Measurements from ENCODE around the gene LRP1-AS. TPM values are rescaled to one million over a fixed set of nuclear protein-coding genes. Genes with fewer than 3 reads are reported as not detected.

The LRP1-AS gene
- total RNA-seq, 1 experiment from 2014 or later = not detected

- no peaks in the 10 kb centered on the region for H3K9me3 ChIP-seq (ENCODE audit: control insufficient read depth in 1 of 2, insufficient read depth in 1 of 2, low read depth in 1 of 2, low read length in 2 of 2)
- ChIA-PET CTCF (no interaction called here), POLR2A (no interaction called here), RAD21 (ENCODE audit: low non-redundant PET in 1 of 2, low total read pairs in 2 of 2, uncharacterized antibody in 2 of 2, unreplicated experiment in 2 of 2) (no interaction called here)
- no peaks in the 10 kb centered on the region for H3K36me3 ChIP-seq (ENCODE audit: control insufficient read depth in 1 of 2, insufficient read depth in 2 of 2, low read length in 2 of 2)
- no peak overlapping the region; the same call in 1 of the 2 replicates for H3K4me2 ChIP-seq (ENCODE audit: low read length)
- no peak overlapping the region for H2AFZ ChIP-seq (ENCODE audit: low read depth, low read length, poor library complexity, severe bottlenecking)
- no TSS peak for BruUV-seq (replicated peaks)
- H4K20me1 ChIP-seq (ENCODE audit: insufficient read depth) = no peaks in the 10 kb centered on the region
- TF ChIP-seq ZBTB33 (IDR thresholded peaks at IDR 0.05; ENCODE audit: extremely low read depth, insufficient replicate concordance, low read length) (no peak), CTCF (IDR thresholded peaks at IDR 0.05 in 2 of 3, conservative IDR thresholded peaks at IDR 0.05 in 1 of 3; ENCODE audit: borderline replicate concordance in 1 of 3, insufficient read depth in 1 of 3, low read depth in 2 of 3, low read length in 2 of 3) (no peak), POLR2AphosphoS5 (IDR thresholded peaks at IDR 0.05; ENCODE audit: low read depth, low read length) (no peak), CBX3 (IDR thresholded peaks at IDR 0.05; ENCODE audit: low read depth) (no peak), EZH2phosphoT487 (IDR thresholded peaks at IDR 0.05; ENCODE audit: borderline replicate concordance) (no peak), CEBPB (IDR thresholded peaks at IDR 0.05; ENCODE audit: low read depth) (no peak), EGR1 (IDR thresholded peaks at IDR 0.05; ENCODE audit: low read depth) (no peak)
- H3K79me2 ChIP-seq (ENCODE audit: insufficient read depth, low read length) = no peaks in the 10 kb centered on the region
- ATAC-seq = no peak
- H3K9me2 ChIP-seq (ENCODE audit: insufficient read depth) = no peaks in the 10 kb centered on the region
- H3K27ac ChIP-seq (ENCODE audit: low read depth, low read length) = no peak overlapping the region
- intact Hi-C loops (cut with micrococcal nuclease) = no loop called here
- no peaks in the 10 kb centered on the region for H3K27me3 ChIP-seq (ENCODE audit: insufficient read depth, low read length)
- H3K4me3 ChIP-seq (replicated peaks in 1 of 2; ENCODE audit: low read depth in 1 of 2, low read length in 2 of 2) = no peak overlapping the region
- H3K9ac ChIP-seq (ENCODE audit: low read length) = no peak overlapping the region
- DNase-seq (ENCODE audit: low read depth, low spot score) = no peak
- peaks cover 0 to 23% of the 10 kb centered on the region in 2 experiments; a peak in 2 of 4 replicates for H3K4me1 ChIP-seq (ENCODE audit: control insufficient read depth in 1 of 2, insufficient read depth in 2 of 2, low read length in 2 of 2)
Observed at GRCh38 chr12:57133013-57133569, 14.3 kb downstream of the LRP1-AS start.

All from HCT116 (cell line).